Cortex of kidney (tissue), 1 donor: ENCODE data around the gene GRID1.

Experiments
- DNase-seq: peaks from one replicate; lab custom pipeline; 2025; lab: John Stamatoyannopoulos, UW

GRID1 gene

DNA sequence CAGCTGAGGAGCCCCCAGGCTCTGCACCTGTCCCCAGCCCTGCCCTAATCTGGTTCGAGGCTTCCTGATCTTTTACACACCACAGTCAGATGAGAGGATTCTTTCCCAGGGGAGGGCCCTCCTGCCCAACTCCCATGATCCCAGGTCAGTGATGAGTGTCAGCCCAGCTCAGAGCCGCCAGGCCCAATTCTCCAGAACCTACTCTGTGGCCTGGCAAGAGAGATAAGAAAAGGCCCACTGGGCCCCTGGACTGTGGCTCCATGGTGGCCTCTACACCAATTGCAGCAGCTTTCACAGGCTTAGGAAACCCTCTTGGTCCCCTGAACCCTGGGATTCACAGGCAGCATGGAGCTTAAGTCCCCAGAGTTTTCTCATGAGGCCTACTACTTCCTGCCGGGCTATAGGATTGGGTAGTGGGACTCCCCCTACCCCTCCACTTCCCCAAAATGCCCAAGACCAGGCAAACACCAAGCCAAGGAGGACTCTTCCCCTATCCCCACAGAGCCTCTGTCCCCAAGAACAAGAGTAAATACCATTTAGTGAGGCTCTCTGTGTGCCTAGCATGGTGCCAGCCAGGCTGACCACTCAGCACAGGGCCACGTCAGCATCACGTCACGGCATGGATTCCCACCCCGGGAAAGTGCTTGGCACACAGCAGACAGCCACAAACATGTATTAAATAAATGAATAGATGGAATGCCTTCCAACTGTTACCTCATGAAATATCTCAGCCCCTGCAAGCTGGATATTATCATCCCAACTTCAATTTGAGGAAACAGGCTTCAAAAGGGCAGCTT, 100.0 kb downstream of the GRID1 start:
- no peak for DNase-seq

- no peak for DNase-seq
Observed at GRCh38 chr10:86265895-86266259, 100.7 kb downstream of the GRID1 start.

GRCh38 chr10:86265236-86265894, 101.2 kb downstream of the GRID1 start:
- no peak for DNase-seq

DNA sequence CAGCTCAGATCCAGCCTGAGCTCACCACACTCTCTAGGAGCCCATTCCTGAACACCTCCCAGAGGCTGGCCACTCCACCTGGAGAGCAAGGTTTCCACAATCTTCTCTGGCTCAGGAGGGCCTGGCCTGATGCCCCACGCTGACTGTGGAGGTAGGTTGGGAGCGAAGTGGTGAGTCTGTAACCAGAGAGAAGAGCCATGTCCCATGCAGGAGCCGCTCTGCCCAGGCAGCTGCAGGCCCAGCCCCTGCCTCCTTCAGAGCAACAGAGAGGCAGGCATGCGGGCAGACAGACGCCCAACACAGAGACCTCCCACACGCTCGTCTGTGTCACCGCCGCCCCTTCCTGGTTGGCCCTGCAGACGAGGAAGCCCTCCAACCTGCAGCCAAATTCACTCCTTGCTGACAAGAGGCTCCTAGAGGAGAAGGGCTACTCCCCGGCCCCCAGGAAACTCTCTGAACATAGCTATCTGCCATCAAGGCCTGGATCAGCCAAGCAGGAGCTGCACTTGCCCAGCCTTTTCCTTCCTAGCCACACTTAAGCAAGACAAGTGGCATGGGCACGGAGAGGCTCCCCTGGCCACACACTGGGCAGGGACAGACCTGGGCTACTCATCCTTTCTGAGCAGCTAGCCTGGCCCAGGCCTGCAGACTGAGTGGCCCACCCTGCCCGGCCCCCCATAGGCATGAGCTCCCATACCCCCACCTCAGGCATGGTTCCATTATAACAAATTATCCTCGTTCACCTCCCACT, 101.9 kb downstream of the GRID1 start:
- DNase-seq = no peak

GRCh38 chr10:86263907-86264306, 102.7 kb downstream of the GRID1 start:
- no peak for DNase-seq

DNA sequence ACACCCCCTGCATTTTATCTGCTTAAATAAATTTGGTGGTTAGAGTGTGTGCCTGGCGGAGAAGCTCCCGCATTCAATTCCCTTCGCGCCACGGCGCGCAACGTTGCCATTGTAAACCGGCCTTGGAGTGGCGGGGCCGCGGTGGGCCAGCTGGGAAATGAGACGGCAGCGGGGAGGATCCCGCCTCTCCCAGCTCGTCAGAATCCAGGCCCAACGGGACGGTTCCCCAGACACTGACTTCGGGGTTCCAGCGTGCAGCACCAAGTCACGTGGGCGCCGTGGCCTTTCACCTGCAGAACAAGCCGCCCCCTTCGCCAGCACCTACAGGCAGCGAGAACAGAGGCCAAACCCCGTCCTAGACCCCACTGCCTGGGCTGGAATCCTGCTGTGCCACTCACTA, 103.4 kb downstream of the GRID1 start:
- DNase-seq = no peak

DNA sequence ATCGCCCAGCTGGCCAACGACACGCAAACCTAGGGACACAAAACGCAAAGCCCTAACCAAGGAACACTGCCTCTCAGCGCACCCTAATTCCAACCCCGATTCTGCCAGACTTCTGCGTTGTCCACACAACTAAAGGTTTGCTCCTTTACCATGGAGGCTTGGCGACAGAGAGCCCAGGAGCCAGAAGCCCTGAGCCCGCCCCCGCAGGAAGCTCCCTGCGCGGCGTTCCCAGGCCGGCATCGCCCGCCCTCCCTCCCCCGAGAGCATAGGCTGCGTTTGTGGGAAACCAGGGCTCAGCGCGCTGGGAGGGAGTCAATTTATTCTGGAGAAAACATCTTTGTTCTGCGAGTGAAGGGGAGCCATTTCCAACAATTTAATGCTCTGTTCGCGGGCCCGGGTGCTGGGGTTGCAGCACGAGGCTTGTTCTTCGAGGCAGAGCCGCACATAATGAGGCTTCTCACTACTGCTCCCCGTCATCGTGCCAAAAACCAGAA, 103.9 kb downstream of the GRID1 start:
- no peak for DNase-seq

DNA sequence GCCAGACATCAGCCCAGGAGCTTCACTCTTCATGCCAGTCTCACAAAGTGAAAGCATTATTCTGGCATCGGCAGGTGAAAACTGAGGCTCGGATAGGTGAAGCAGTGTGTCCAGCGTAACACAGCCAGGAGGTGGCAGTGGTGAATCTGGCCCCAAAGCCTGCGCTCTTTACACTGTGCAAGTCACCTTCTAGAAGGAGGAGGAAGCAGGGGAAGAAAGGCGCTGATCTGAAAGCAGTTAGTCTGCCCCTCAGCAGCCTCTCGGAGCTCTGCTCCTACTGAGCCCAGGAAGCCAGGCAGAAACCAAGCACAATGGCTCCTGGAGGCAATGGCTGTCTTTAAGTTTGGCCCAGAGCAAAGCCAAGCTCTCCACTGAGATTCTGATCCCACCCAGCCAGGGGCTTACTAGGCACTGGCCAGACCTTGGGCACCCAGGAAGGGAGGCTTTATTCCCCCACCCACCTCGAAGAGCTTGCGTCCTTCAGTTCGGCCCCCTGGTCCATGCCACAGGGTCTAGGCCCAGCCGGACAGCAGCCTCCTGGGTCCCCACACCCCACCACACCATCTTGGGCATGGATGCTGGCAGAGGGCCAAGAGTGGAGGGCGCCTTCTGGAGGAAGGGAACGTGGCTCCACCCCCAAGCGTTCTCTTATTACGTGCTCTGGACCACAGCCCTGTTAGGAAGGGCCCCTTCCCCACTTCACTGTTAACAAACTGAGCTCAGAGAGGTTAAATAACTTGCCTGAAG, 104.5 kb downstream of the GRID1 start:
- DNase-seq = no peak

- no peak for DNase-seq
Observed at GRCh38 chr10:86261470-86261869, 105.1 kb downstream of the GRID1 start.

DNA sequence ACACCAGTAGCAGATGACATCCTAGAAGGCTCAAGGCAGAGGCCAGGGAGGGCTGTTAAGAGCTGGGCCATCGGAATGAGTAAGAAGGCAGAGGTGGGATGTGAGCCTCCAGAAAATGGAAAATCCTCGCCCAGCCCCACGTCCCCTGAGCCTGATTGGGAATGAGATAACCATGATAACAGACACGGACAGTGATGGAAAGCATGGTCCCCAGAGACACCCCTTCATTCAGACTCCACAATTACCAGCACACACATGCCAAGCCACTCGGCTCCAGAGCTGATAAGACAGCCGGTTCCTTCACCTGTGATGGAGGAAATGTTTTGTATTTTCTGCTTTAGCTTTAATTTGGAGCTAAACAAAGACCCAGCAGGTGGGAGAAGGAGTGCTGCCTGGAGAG, 106.0 kb downstream of the GRID1 start:
- no peak for DNase-seq

DNA sequence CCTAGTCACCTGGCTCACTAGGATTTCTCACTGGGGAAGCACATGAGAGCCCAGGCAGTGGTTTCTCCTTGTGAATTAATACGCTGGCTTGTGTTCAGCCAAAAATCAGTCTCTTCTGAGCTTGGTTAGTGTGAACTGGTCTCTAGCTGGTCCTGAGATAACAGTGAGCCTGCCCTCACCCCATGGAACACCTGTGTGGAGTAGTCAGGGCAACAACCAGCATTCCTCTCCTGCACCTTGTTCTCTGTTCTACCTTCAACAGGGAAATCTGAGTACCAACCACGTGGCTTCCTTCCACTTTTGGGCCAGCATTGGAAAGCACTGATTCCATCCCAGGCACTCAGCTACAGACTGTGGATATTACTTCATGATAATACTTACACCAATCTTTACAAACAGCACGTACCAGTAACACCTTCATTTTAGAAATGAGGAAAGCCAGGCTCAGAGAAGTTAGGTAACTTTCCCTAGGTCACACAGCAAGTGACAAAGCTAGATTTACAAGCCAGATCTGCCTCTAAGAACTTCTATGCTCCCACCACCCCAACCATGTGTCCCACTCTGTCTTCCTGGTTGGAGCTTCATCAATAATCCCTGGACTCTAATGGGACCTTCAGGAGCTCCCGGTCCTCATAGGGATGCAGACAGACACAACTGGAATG, 106.6 kb downstream of the GRID1 start:
- no peak for DNase-seq

GRCh38 chr10:86258941-86259340, 107.7 kb downstream of the GRID1 start:
- no peak for DNase-seq

DNA sequence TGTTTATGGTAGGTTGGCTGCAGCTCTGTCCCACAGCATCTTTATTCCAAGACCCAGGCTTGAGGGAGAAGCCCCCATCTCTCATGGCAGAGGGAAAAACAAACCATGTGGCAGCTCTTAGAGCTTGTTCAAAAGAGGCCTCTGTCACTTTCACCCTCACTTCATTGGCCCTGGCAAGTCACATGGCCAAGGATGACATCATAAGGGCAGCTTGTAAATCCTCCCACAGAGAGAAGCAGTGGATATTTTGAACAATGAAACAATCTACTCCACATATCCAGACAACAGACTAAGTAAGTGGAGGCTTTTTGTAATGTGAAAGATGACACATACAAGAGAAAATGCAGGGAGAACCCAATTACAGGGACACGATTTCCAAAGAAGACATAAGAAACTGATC, 108.1 kb downstream of the GRID1 start:
- DNase-seq = no peak

DNA sequence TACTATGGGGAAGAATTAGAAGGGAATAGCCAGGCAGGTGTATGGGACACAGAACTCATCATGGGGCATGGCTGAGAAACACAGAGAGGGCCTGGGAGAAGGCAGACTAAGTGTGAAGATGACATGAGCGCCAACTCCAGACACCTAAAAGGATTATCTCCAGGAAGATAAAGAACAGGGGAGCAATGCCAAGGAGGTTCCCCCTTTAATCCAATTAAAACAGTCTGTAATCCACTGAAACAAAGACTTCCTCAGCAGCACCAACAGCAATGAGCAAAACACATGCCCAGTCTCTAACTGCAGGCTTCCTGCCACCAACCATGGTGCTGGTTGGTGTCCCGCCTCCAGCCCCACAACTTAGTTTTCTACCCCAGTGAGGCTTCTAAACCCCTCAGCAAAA, 108.9 kb downstream of the GRID1 start:
- no peak for DNase-seq

DNA sequence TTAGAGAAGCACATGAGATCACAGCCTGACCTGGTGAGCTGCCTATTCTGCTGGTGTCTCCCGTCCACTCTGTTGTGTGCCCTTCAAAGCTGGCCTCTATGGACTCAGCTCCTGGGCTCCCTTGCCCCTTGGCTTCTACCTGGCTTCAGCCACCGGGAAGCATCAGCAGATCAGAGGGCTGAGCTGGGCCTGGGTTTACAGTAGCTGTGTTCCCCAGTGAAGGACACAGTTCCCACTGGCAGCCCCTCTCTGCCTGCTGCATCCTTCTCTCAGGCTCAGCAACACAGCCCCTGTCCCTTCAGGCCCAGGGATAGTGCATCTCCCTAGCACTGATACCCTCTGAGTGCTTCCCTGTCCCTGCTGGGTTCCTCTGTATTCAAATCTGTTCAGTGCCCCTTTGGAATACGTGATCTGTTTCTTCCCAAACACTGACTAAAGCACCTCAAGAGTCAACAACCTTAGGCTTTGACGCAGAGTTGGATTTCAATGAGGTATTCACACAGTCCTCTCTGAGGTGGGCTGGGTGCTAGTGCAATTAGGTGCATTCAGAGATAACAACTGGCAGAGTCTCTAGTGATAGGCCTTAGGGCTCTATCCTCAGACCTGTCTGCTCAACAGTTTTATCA, 109.8 kb downstream of the GRID1 start:
- no peak for DNase-seq

DNA sequence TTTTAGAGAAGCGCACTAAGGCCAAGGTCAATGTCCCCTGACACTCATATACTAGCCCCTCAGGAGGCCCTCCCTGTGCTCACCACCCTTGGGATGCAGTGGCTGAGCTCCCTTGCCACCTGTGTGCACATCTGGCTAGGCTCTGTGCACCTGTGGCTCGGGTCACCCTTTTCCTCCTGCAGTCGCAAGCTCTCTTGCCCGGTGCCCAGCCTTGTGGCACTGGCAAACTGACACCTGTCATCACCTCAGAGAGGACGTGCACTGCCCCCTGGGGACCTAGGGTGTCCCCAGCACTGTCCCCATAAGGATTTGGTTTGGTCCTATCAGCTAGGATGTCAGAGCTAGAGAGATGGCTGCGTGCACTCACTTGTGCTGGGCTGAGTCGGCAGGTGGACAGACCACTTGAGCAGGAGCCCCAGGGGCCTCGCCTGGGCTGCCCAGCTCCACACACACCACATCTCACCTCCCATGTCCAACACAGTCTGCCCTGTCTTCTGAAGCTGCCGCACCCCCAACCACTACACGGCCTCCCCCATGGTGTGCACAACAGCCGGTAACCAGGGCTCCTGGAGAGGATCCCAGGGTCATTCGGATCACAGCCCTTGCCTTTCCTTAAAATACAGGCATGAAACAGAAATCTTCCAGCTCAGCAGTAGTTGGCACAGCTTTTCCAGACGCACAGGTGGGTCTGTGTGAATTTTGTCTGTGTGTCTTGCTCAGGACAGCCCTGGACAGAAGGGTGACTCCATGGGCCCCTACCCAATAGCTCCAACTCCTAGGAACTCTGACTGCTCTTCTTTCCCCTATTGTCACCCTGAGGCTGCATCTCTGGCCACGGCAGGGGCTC, 111.0 kb downstream of the GRID1 start:
- no peak for DNase-seq

DNA sequence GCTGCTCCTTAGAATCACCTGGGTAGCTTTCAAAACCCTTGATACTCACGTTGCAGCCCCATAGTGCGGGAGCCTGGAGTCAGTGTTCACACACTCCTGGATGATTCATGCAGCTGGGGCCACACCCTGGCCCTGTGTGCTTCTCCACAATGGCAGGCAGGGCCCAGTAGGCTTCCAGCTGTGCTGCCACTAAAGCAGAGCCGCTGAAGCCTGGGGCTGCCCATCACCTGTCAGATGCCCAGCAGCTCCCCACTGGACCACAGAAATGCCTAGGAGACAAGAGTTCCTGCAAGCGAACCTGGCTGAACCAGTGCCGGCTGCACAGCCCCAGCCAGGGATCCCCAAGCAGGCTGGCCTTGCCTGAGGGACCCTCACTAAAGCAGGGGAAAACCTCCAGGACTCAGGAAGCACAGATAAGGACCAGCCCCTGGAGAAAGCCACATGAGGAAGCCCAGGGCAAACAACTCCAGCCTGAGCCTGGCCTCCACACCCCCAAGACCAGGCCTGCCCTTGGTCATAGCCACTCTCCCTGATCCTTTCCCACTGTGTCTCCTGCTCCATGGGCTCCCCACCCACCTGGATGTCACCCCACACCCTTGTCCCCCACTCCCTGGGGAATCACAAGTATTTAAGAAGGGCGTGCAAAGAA, 111.9 kb downstream of the GRID1 start:
- DNase-seq = no peak

DNA sequence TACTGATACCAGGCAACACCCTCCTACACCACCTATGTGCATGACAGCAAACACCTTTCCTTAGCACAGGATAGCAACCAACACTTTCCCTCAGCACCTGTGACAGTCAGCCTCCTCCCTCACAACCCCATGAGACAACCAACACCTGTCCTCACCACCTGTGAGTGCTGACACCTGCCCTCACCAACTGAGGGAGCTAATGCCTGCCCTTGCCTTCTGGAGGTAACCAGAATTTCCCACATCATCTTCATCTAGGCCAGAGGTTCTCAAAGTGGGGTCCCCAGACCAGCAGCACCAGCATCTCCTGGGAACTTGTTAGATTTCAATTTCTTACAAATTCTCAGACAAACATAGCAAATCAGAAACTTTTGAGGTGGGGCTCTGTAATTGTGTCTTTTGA, 112.5 kb downstream of the GRID1 start:
- no peak for DNase-seq
